HepG2 (cell line): ENCODE results near the gene IFIT5.

Experiments used
- CTCF ChIP-seq: sonication (generic); formaldehyde crosslinking; IDR thresholded peaks from 2 replicates; pipeline ENCODE4 v1.5.0; 2020; ENCODE audit warnings: mild to moderate bottlenecking, missing genetic modification reagents, moderate library complexity
- HNRNPL ChIP-seq: fragments of 200-400 bp; formaldehyde crosslinking; IDR thresholded peaks from 2 replicates; pipeline ENCODE4 v1.6.1; 2017; ENCODE audit warnings: mild to moderate bottlenecking, low read depth, low read length
- MXI1 ChIP-seq: IDR thresholded peaks from 3 replicates; pipeline ENCODE4 v1.6.1; 2012; ENCODE audit warnings: low read depth, low read length, inconsistent platforms, borderline replicate concordance
- TAF15 ChIP-seq: fragments of 200-400 bp; formaldehyde crosslinking; IDR thresholded peaks from one replicate; pipeline ENCODE4 v1.6.1; 2018; ENCODE audit warnings: mild to moderate bottlenecking, low read depth, low read length; ENCODE audit not compliant: poor library complexity, severe bottlenecking
- ZNF138 ChIP-seq: sonication (generic); formaldehyde crosslinking; IDR thresholded peaks from 2 replicates; pipeline ENCODE4 v1.5.0; 2020; ENCODE audit warnings: mild to moderate bottlenecking, low read depth, missing genetic modification reagents
- ZNF563 ChIP-seq: sonication (generic); formaldehyde crosslinking; IDR thresholded peaks from 2 replicates; pipeline ENCODE4 v1.8.0; 2022; ENCODE audit warnings: mild to moderate bottlenecking, moderate library complexity, missing genetic modification reagents

GRCh38 chr10:89388806-89389205, 25.6 kb upstream of the IFIT5 start:
- TF ChIP-seq ZNF138 (CRISPR knock-in tag) (no peak), CTCF (CRISPR knock-in tag) (no peak), HNRNPL (no peak), MXI1 (no peak), TAF15 (no peak), ZNF563 (CRISPR knock-in tag) (no peak)
